ENCODE measurements around the gene KCP.

KCP gene

DNA sequence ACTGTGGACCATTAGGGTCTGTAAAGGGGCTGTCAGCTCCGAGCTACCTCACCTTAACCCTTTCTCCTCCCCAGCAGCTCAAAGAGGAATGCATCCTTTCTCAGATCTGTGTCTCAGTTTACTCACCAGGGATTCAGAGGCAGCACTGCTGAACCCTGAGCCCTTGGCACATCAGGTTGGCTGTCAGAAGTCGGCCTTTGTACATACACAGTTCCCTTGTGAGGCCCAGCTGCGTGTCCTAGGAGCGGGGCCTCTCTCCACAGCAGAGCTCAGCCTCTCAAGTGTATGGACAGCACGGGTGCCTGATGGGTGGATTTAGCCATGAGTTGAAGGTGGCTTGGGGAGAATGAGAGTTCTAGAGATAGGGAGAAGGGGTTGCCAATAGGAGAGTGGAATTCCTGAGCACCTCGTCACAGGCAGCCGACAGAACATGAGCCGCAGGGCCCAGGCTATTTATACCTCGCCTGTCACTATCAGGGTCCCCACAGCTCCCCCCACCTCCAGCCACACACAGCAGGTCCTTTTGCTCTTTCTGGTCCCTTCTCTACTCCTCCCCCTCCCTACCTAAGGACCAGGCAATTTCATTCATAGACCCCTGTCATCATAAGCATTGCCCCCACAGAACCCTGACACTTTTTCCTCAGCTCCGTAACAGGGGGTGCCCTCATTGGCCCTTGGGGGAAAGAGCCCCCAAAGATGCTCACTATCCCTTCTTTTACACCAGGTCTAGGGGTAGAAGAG, 82.4 kb downstream of the KCP start:
- no peak for DNase-seq (ENCODE audit: low spot score)

DNA sequence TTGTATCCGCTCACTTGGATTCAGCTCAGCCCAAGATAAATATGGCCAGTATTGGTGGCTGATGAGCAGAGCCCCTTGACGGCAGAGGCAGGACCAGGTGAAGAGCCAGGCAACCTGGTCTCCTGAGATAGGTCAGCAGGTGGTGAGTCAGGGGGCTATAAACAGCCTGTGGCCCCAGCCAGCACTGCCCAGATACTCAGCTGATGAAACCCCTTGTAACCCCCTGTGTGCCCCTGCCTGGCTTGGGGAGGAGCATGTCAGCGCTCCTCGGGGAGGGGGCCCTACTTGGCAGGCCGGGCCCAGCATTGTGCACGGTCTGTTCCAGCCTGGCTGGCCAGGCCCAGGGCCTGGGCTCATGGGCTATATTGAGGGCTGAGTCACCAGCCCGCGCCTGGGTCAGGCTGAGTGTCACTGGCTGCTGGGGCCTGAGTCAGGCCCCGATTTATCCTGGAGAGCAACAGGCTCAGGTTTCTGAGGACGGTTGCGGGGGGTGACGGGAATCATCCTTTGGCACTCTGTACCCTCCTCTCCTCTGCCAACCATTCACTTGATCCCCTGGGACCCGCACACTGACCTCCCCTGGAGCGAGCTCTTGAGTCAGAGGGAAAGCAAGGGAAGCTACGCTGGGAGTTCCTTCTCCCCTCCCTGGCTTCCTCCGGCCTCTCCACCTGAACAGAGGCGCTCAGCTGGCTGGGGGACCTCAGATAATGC, 83.1 kb downstream of the KCP start:
- DNase-seq (ENCODE audit: low spot score) = no peak

DNA sequence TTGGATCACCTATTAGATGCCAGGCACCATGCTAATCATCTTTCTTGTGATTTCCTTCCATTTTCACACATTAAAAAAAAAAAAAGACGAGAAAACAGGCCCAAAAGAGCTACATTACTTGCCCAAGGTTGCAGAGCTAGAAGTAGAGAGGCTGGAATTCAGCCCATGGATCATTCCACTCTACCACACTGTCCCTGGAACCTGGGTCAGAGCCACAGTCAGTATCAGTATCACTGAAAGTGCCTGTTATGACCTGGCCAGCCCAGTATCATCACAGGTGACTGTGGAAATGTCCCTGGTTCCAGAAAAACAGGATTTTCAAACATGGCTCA, 83.6 kb downstream of the KCP start:
- no peak for DNase-seq (ENCODE audit: low spot score)

Measured in ecto neural progenitor cell (in vitro differentiated cells).